K562 (cell line): Measurements from ENCODE around the gene PIK3C2B. TPM values are rescaled to one million over a fixed set of nuclear protein-coding genes. Genes with fewer than 3 reads are reported as not detected.

Experiments
- ATF1 ChIP-seq, 2 experiments: fragments of 450-650 bp in 1 of 2; IDR thresholded peaks; 2 replicates each; pipeline ENCODE4 v1.6.1; 2016; ENCODE audit warnings: missing compliant biosample characterization in 1 of 2, missing genetic modification characterization in 1 of 2
- CREB1 ChIP-seq, 2 experiments: sonication (generic) in 1 of 2; formaldehyde crosslinking in 1 of 2; IDR thresholded peaks; 2 replicates each; pipeline versions ENCODE4 v1.6.1 to v1.8.0; 2012 to 2022; ENCODE audit warnings: inconsistent platforms in 1 of 2, mild to moderate bottlenecking in 1 of 2, missing genetic modification reagents in 1 of 2, moderate library complexity in 1 of 2
- E2F6 ChIP-seq, 2 experiments: IDR thresholded peaks; 2 replicates each; pipeline ENCODE4 v1.6.1; 2011; ENCODE audit warnings: borderline replicate concordance in 1 of 2, control low read depth in 1 of 2, low read depth in 1 of 2, low read length in 1 of 2, mild to moderate bottlenecking in 1 of 2, mixed read lengths in 1 of 2, moderate library complexity in 1 of 2; ENCODE audit not compliant: insufficient read depth in 1 of 2, insufficient read length in 1 of 2, poor library complexity in 1 of 2, severe bottlenecking in 1 of 2; ENCODE audit errors: extremely low read depth in 1 of 2
- ETV5 ChIP-seq: sonication (generic); formaldehyde crosslinking; IDR thresholded peaks from 2 replicates; pipeline ENCODE4 v1.4.0; 2020; ENCODE audit warnings: low read depth, mild to moderate bottlenecking, missing genetic modification reagents
- MITF ChIP-seq: IDR thresholded peaks from 2 replicates; pipeline ENCODE4 v1.6.1; 2014; ENCODE audit warnings: antibody characterized with exemption
- NKRF ChIP-seq: fragments of 450-650 bp; IDR thresholded peaks from 2 replicates; pipeline ENCODE4 v1.6.1; 2016; ENCODE audit warnings: borderline replicate concordance
- NR2C2 ChIP-seq, 2 experiments: fragments of 200-800 bp in 1 of 2; sonication (Bioruptor generic) in 1 of 2; sonication (generic) in 1 of 2; formaldehyde crosslinking in 1 of 2; IDR thresholded peaks; 2 replicates each; pipeline versions ENCODE4 v1.6.1 to v1.8.0; 2016 to 2022; ENCODE audit warnings: mild to moderate bottlenecking in 1 of 2, missing compliant biosample characterization in 1 of 2, missing genetic modification characterization in 1 of 2, missing genetic modification reagents in 1 of 2
- PREB ChIP-seq: sonication (generic); formaldehyde crosslinking; IDR thresholded peaks from 2 replicates; pipeline ENCODE4 v1.8.1; 2023; ENCODE audit warnings: mild to moderate bottlenecking, missing genetic modification reagents
- RBBP5 ChIP-seq: fragments of 200-600 bp; sonication (generic); IDR thresholded peaks from 2 replicates; pipeline ENCODE4 v1.6.1; 2012; ENCODE audit warnings: borderline replicate concordance, mild to moderate bottlenecking, low read length, control low read depth, inconsistent platforms; ENCODE audit not compliant: insufficient read depth, poor library complexity, severe bottlenecking
- RNF2 ChIP-seq: sonication (generic); IDR thresholded peaks from 2 replicates; pipeline ENCODE4 v1.6.1; 2016
- SMAD3 ChIP-seq: fragments of 450-650 bp; formaldehyde crosslinking; conservative IDR thresholded peaks from 2 replicates; pipeline ENCODE4 v1.4.0; 2020; ENCODE audit warnings: mild to moderate bottlenecking
- TCF7 ChIP-seq: sonication (generic); IDR thresholded peaks from 2 replicates; pipeline ENCODE4 v1.6.1; 2016; ENCODE audit warnings: antibody characterized with exemption, borderline replicate concordance
- TEAD4 ChIP-seq, 2 experiments: sonication (generic) in 1 of 2; formaldehyde crosslinking in 1 of 2; IDR thresholded peaks; 2 replicates each; pipeline versions ENCODE4 v1.6.1 to v1.8.0; 2012 to 2022; ENCODE audit warnings: borderline replicate concordance in 1 of 2, inconsistent platforms in 1 of 2, low read length in 1 of 2, mild to moderate bottlenecking in 1 of 2, missing genetic modification reagents in 1 of 2
- TRIM24 ChIP-seq, 2 experiments: fragments of 450-650 bp; IDR thresholded peaks; 2 replicates each; pipeline ENCODE4 v1.6.1; 2016
- USF1 ChIP-seq: sonication (generic); formaldehyde crosslinking; IDR thresholded peaks from 2 replicates; pipeline ENCODE4 v1.9.0; 2022; ENCODE audit warnings: mild to moderate bottlenecking, missing genetic modification reagents
- ZNF165 ChIP-seq: fragments of 250-450 bp; sonication (Bioruptor Pico); IDR thresholded peaks from 2 replicates; pipeline ENCODE4 v1.4.0; 2020; ENCODE audit warnings: borderline replicate concordance
- ZNF212 ChIP-seq: fragments of 450-650 bp; formaldehyde crosslinking; IDR thresholded peaks from 2 replicates; pipeline ENCODE4 v1.4.0; 2020; ENCODE audit warnings: mild to moderate bottlenecking
- polyA plus RNA-seq, 8 experiments: library from polyadenylated mRNA; depleted of rRNA in 4 of 8; stranded (reverse) in 5 of 8; unstranded in 3 of 8; fragments of >200 nt; fragmentation: Nextera tagmentation in 2 of 8; fragmentation: Illumina TruSeq in 1 of 8; extraction: Ambion mirVana in 2 of 8; extraction: Trizol in 1 of 8; gene quantifications; 2 replicates each; pipeline versions ENCODE4 v1.2.1 to v1.2.3, GENCODE V29; 2011 to 2014; ENCODE audit warnings: inconsistent platforms in 1 of 8, missing spikeins in 1 of 8
- total RNA-seq, 7 experiments: library from RNA; depleted of rRNA in 6 of 7; stranded (reverse); fragments of >200 nt in 6 of 7; fragmentation: Illumina TruSeq in 2 of 7; extraction: Trizol in 2 of 7; gene quantifications; 2 replicates each; pipeline versions ENCODE4 v1.2.1 to v1.2.3, GENCODE V29; 2011 to 2021; ENCODE audit warnings: low replicate concordance in 1 of 7

Gene PIK3C2B
- total and polyA plus RNA-seq, 9 of the 15 experiments (the other 6 are each of a cell fraction or from before 2014, with no cell fraction given): 0.10 to 2.9 (median 0.72) TPM

GRCh38 chr1:204494281-204495077 is at the start of gene PIK3C2B (continued):
- TF ChIP-seq PREB (CRISPR knock-in tag) (no peak), E2F6 (IDR thresholded peaks at IDR 0.05; ENCODE audit: borderline replicate concordance in 1 of 2, extremely low read depth in 1 of 2, insufficient read depth in 1 of 2, insufficient read length in 1 of 2, low read depth in 1 of 2, low read length in 1 of 2, poor library complexity in 1 of 2, severe bottlenecking in 1 of 2) (peak; percentile 75 to 77), RBBP5 (peak; percentile 62), USF1 (CRISPR knock-in tag) (no peak; the same call in 1 of the 2 replicates), ETV5 (CRISPR knock-in tag) (peak; percentile 24; the same call in 1 of the 2 replicates), ZNF165 (CRISPR knock-in tag) (peak; percentile 23; the same call in 1 of the 2 replicates), RNF2 (peak; percentile 65; the same call in 1 of the 2 replicates), SMAD3 (CRISPR knock-in tag) (0 out of 2 replicates have a peak, but pooled peaks have one; percentile 50), NR2C2 (CRISPR knock-in tag; IDR thresholded peaks at IDR 0.05) (0 out of 2 replicates have a peak, but pooled peaks have one; percentile 36), NR2C2 (tag; IDR thresholded peaks at IDR 0.05) (no peak; the same call in 1 of the 2 replicates), ZNF212 (0 out of 2 replicates have a peak, but pooled peaks have one; percentile 51), TCF7 (no peak), ATF1 (CRISPR knock-in tag; IDR thresholded peaks at IDR 0.05) (0 out of 2 replicates have a peak, but pooled peaks have one; percentile 28), ATF1 (tag; IDR thresholded peaks at IDR 0.05) (peak; percentile 67), TEAD4 (IDR thresholded peaks at IDR 0.05; ENCODE audit: low read length) (no peak), TEAD4 (CRISPR knock-in tag; IDR thresholded peaks at IDR 0.05; ENCODE audit: borderline replicate concordance) (peak; percentile 83; the same call in 1 of the 2 replicates), MITF (no peak), NKRF (no peak), CREB1 (IDR thresholded peaks at IDR 0.05) (no peak), CREB1 (CRISPR knock-in tag; IDR thresholded peaks at IDR 0.05) (peak; percentile 67; the same call in 1 of the 2 replicates), TRIM24 (IDR thresholded peaks at IDR 0.05) (peak in 1 of 2 experiments; percentile 53; a peak in 1 of 4 replicates)
